Activated naive CD4-positive, alpha-beta T cell treated with anti-CD3 and anti-CD28 coated beads for 36 hours (primary cell): ENCODE data around the gene AIMP1. TPM values are rescaled to one million over a fixed set of nuclear protein-coding genes. Genes with fewer than 3 reads are reported as not detected.

Source experiments
- CTCF ChIA-PET: fragments of 350-600 bp; sonication (Branson Sonifier 250); formaldehyde crosslinking; loops from one replicate; lab custom pipeline; 2021; ENCODE audit warnings: antibody characterized with exemption; lab: Charles Lee
- DNase-seq: peaks from one replicate; pipeline ENCODE4 v3.0.0-alpha.2; 2020
- H3K27ac Mint-ChIP-seq: one replicate; pipeline ENCODE4 v1.8.0; 2021; ENCODE audit warnings: mild to moderate bottlenecking, mixed read lengths
- H3K27me3 Mint-ChIP-seq: one replicate; pipeline ENCODE4 v1.8.0; 2021; ENCODE audit warnings: low read depth, mixed read lengths
- H3K36me3 Mint-ChIP-seq: one replicate; pipeline ENCODE4 v1.8.0; 2021; ENCODE audit warnings: low read depth, mixed read lengths
- H3K4me1 Mint-ChIP-seq: one replicate; pipeline ENCODE4 v1.8.0; 2021; ENCODE audit warnings: low read depth, mixed read lengths
- H3K4me3 Mint-ChIP-seq: one replicate; pipeline ENCODE4 v1.8.0; 2021; ENCODE audit warnings: mild to moderate bottlenecking, moderate library complexity, mixed read lengths
- H3K9me3 Mint-ChIP-seq: one replicate; pipeline ENCODE4 v1.8.0; 2021; ENCODE audit warnings: mixed read lengths
- intact Hi-C: fragments of 100-400 bp; cut with micrococcal nuclease; formaldehyde crosslinking; loops from one replicate; pipeline ENCODE4 v1.15.1; 2023
- total RNA-seq, 2 experiments: library from RNA; stranded (reverse); gene quantifications; one replicate each; pipeline ENCODE4 v1.2.3, GENCODE V29; 2021

The AIMP1 gene
- total RNA-seq, 2 experiments from 2014 or later: 49.7 to 52.0 TPM

DNA sequence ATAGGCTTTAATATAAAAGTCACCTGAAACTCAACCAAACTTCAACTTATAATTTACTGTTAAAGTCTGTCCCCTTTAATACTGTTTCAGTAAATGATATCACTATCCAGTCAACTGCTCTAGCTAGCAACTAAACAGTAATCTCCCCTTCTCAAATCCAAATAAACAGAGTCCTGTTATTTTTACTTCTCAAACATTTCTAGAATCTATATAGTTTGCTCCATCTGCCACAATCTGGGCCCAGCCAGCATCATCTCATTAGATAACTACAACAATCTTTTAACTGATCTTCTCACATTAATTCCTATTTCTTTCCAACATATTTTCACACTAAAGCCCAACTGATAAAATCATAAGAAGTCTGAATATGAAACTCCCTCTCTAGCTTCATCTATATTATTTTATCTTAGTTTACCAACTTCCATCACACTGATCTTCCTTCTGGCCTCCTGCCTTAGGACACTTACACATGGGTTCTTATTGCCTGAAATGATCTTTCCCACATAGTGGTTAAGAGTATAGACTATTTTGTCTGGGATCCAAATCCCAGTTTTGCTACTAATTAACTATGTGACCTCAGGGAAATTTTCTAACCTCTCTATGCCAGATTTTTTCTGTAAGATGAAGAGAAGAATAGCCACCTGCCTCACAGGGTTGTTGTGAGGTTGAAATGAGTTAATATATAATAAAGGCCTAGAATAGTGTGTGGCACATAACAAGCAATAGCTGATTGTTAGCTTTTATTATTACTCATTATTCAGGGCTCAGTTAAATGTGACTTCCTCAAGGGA, 18.9 kb upstream of the AIMP1 start:
- Mint-ChIP-seq H3K27me3 (no peaks in the 10 kb centered on the region), H3K36me3 (peaks cover 37% of the 10 kb centered on the region), H3K9me3 (no peaks in the 10 kb centered on the region), H3K27ac (no peak overlapping the region), H3K4me1 (peaks cover 8% of the 10 kb centered on the region), H3K4me3 (no peak overlapping the region)
- intact Hi-C loops: no loop called here
- DNase-seq: no peak
- CTCF ChIA-PET: no interaction called here

DNA sequence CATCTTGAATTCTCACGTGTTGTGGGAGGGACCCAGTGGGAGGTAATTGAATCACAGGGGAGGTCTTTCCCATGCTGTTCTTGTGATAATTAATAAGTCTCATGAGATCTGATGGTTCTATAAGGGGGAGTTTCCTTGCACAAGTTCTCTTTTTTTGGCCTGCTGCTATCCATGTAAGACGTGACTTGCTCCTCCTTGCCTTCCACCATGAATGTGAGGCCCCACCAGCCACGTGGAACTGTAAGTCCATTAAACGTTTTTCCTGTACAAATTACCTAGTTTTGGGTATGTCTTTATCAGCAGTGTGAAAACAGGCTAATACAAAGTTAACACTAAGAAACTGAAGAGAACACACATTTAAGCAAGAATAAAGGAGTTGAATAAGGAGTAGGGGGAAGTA, 16.4 kb upstream of the AIMP1 start:
- Mint-ChIP-seq H3K36me3 (peaks cover 29% of the 10 kb centered on the region), H3K9me3 (no peaks in the 10 kb centered on the region), H3K27me3 (no peaks in the 10 kb centered on the region), H3K4me3 (no peak overlapping the region), H3K4me1 (peaks cover 13% of the 10 kb centered on the region), H3K27ac (no peak overlapping the region)
- intact Hi-C loops: no loop called here
- DNase-seq: no peak
- CTCF ChIA-PET: no interaction called here

- Mint-ChIP-seq H3K4me1 (peaks cover 13% of the 10 kb centered on the region), H3K9me3 (no peaks in the 10 kb centered on the region), H3K4me3 (no peak overlapping the region), H3K27me3 (no peaks in the 10 kb centered on the region), H3K27ac (no peak overlapping the region), H3K36me3 (peaks cover 23% of the 10 kb centered on the region)
- intact Hi-C loops: no loop called here
- no peak for DNase-seq
- CTCF ChIA-PET: no interaction called here
Observed at GRCh38 chr4:106301393-106302061, 14.8 kb upstream of the AIMP1 start.

GRCh38 chr4:106302062-106302438, 14.3 kb upstream of the AIMP1 start:
- peaks cover 23% of the 10 kb centered on the region for H3K36me3 Mint-ChIP-seq
- no peak overlapping the region for H3K4me3 Mint-ChIP-seq
- no peaks in the 10 kb centered on the region for H3K9me3 Mint-ChIP-seq
- no peaks in the 10 kb centered on the region for H3K27me3 Mint-ChIP-seq
- no peak overlapping the region for H3K27ac Mint-ChIP-seq
- peaks cover 13% of the 10 kb centered on the region for H3K4me1 Mint-ChIP-seq
- DNase-seq: no peak
- intact Hi-C loops: no loop called here
- CTCF ChIA-PET: no interaction called here

DNA sequence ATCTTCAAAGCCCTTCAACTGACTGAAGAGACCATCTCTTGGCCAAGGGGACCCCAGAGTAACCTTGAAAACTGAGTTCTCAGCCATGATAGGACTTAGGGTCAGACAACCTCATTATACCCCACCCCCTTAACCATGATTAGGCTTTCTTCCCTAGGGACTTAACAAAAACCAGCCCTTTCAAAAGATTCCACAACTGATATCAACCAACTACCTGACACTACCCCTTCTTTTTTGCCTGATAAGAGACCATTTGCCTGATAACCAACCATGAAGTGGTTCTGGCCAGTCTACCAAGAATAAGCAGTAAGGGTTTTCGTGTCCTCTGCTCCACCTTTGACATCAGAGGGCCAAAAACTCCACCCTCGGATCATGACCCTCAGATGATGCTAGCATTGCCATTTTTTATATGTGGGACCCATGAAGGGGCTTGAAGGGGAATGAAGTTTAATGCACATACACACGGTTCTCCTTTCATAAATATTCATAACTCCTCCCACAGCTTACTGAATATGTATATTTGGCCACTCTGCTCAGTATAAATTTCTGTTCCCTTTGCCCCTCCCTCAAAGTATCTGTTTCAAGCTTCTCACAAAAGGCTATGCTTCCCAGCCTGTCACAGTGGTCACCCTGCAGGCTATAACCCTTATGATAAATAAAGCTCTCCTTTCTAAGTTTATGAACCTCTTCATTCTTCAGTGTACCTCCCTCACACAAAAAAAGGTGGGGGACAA, 12.6 kb upstream of the AIMP1 start:
- intact Hi-C loops: no loop called here
- H3K27me3 Mint-ChIP-seq: no peaks in the 10 kb centered on the region
- H3K4me3 Mint-ChIP-seq: no peak overlapping the region
- H3K36me3 Mint-ChIP-seq: peaks cover 16% of the 10 kb centered on the region
- no peaks in the 10 kb centered on the region for H3K9me3 Mint-ChIP-seq
- peaks cover 13% of the 10 kb centered on the region for H3K4me1 Mint-ChIP-seq
- no peak for DNase-seq
- no peak overlapping the region for H3K27ac Mint-ChIP-seq
- CTCF ChIA-PET: no interaction called here

GRCh38 chr4:106304632-106305031, 11.7 kb upstream of the AIMP1 start:
- CTCF ChIA-PET: no interaction called here
- no peak overlapping the region for H3K27ac Mint-ChIP-seq
- intact Hi-C loops: no loop called here

DNA sequence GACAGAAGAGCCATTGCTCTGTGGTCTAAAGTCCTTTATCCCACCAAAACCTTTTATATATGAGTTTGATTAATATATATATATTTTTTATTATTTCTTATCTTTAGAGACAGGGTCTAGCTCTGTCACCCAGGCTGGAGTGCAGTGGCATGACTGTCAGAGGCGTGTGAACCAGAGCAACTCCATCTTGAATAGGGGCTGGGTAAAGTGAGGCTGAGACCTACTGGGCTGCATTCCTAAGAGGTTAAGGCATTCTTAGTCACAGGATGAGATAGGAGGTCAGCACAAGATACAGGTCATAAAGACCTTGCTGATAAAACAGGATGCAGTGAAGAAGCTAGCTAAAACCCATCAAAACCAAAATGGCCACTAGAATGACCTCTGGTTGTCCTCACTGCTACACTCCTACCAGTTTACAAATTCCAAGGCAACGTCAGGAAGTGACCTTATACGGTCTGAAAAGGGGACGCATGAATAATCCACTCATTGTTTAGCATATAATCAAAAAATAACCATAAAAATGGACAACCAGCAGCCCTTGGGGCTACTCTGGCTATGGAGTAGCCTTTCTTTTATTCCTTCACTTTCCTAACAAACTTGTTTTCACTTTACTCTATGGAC, 10.8 kb upstream of the AIMP1 start:
- no peak for DNase-seq
- H3K36me3 Mint-ChIP-seq: peaks cover 11% of the 10 kb centered on the region
- peaks cover 17% of the 10 kb centered on the region for H3K4me1 Mint-ChIP-seq
- no peak overlapping the region for H3K4me3 Mint-ChIP-seq
- intact Hi-C loops: no loop called here
- H3K27ac Mint-ChIP-seq: no peak overlapping the region
- H3K9me3 Mint-ChIP-seq: no peaks in the 10 kb centered on the region
- H3K27me3 Mint-ChIP-seq: no peaks in the 10 kb centered on the region
- CTCF ChIA-PET: no interaction called here

More at GRCh38 chr4:106304632-106305031, 11.7 kb upstream of the AIMP1 start:
- peaks cover 13% of the 10 kb centered on the region for H3K4me1 Mint-ChIP-seq
- no peaks in the 10 kb centered on the region for H3K9me3 Mint-ChIP-seq
- H3K4me3 Mint-ChIP-seq: no peak overlapping the region
- no peaks in the 10 kb centered on the region for H3K27me3 Mint-ChIP-seq
- H3K36me3 Mint-ChIP-seq: peaks cover 16% of the 10 kb centered on the region
- no peak for DNase-seq

DNA sequence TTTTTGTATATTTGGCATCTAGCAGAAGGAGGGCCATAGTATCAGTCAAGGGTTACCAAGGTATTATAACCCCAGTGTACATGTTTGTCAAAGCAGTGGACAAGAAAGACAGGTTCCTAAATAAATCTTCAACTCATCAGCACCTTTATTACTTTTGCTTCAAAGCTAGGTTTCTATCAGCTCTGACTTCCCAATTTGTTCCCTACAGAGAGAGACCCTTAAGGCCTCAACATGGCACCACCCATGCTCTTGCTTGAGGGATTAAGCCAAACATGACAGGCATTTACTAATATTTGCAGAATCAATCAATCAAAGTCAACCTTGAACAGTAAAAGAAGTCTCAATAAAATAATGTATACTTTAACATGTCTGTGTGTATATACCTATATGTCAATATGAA, 9.8 kb upstream of the AIMP1 start:
- Mint-ChIP-seq H3K27me3 (no peaks in the 10 kb centered on the region), H3K4me3 (no peak overlapping the region), H3K4me1 (peaks cover 19% of the 10 kb centered on the region), H3K9me3 (no peaks in the 10 kb centered on the region), H3K27ac (no peak overlapping the region), H3K36me3 (peaks cover 9% of the 10 kb centered on the region)
- intact Hi-C loops: no loop called here
- no peak for DNase-seq
- CTCF ChIA-PET: no interaction called here

DNA sequence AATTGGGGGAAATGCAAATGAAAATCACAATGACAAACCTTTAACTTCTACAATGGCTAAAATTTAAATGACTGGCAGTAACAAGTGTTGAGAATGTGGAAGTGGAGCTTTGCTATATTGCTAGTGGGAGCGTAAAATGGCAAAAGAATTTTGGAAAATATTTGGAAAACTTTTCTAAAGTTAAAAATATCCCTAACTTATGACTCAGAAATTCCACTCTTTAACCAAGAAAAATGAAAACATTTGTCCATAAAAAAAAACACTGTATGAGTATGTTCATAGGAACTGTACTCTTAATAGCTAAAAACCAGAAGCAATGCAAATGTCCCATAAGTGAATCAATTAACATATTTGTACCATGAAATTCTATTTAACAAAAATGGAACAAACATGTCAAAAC, 4.0 kb upstream of the AIMP1 start:
- Mint-ChIP-seq H3K4me3 (no peak overlapping the region), H3K27me3 (no peaks in the 10 kb centered on the region), H3K27ac (no peak overlapping the region), H3K4me1 (peaks cover 33% of the 10 kb centered on the region), H3K36me3 (peaks cover 3% of the 10 kb centered on the region), H3K9me3 (no peaks in the 10 kb centered on the region)
- intact Hi-C loops: loop anchor here (10.0 kb wide), 1 partner anchor 1672 kb away; the partner anchor contains the start of gene HADH
- CTCF ChIA-PET: no interaction called here
- DNase-seq: no peak

DNA sequence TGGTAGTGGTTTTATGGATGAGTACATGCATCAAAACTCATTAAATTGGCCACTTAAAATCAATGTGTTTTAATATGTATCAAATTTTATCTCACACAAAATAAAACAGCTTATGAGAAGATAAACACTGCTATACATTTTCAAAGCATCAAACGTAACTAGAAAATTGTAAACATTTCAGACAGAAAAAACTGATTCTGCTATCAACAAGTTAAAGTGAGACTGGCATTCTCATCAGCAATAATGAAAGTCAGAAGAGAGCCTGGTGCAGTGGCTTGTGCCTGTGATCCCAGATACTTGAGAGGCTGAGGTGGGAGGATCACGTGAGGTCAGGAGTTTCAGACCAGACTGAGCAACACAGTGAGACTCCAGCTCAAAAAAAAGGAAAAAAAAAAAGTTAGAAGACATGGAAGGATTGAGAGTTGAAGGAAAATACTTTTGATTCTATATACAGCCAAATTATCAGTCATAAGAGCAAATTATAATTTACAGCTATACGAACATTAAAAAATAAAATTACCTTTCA, 3.3 kb upstream of the AIMP1 start:
- intact Hi-C loops: loop anchor here (10.0 kb wide), 1 partner anchor 1672 kb away; the partner anchor contains the start of gene HADH
- H3K4me3 Mint-ChIP-seq: no peak overlapping the region

DNA sequence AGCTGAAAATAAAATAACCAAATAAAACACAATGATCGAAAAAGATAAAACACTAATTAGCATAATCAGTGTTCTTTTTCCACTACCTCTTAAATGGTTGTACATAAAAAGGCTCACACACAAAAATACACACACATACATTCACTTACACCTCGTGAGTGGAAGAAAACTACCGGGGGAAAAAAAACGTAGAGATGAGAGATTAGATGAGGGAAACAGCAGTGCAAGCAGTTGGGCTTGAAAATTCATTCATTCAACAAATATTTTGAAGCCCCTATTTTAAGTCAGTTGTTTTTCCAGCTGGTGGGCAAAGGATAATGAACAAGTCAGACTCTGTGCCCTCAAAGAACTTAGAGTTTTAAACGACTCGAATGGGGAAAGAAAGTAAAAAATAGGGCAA, 1.4 kb upstream of the AIMP1 start:
- Mint-ChIP-seq H3K27ac (no peak overlapping the region), H3K4me1 (peaks cover 45% of the 10 kb centered on the region), H3K36me3 (peaks cover 7% of the 10 kb centered on the region), H3K27me3 (no peaks in the 10 kb centered on the region), H3K9me3 (no peaks in the 10 kb centered on the region), H3K4me3 (no peak overlapping the region)
- CTCF ChIA-PET: no interaction called here
- DNase-seq: no peak
- intact Hi-C loops: loop anchor here (1.0 to 10.0 kb wide), 4 partner anchors 842 to 1670 kb away; partner anchors contain the start of genes HADH and TET2

More for the DNA sequence above, 3.3 kb upstream of the AIMP1 start:
- H3K27me3 Mint-ChIP-seq: no peaks in the 10 kb centered on the region
- H3K27ac Mint-ChIP-seq: peak overlapping the region; percentile 77
- H3K36me3 Mint-ChIP-seq: peaks cover 3% of the 10 kb centered on the region
- H3K9me3 Mint-ChIP-seq: no peaks in the 10 kb centered on the region
- CTCF ChIA-PET: no interaction called here
- peaks cover 34% of the 10 kb centered on the region for H3K4me1 Mint-ChIP-seq
- no peak for DNase-seq

DNA sequence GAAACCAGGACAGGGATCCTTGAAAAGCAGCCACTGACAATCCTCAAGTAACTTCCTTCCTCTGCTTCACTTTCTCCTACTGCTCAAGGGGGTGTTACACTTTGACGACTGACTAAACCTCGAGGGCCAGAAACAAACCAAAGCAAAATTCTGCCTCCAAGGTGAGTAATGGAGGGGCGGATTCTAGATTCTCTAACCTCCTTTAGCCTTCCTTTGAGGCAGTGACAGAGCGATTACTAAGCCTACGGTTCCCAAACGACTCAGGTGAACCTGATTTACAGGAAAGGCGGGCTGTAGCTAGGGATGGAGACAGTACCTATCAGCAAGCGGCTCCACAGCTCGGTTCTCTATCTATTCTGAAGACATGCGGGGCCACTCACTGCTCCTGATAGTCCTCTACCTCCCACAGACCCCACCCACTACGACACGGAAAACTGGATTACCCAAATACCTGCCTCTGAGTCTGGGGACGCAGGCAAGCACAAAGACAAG, 828 bp upstream of the AIMP1 start:
- DNase-seq: peak; percentile 69
- CTCF ChIA-PET: no interaction called here
- intact Hi-C loops: loop anchor here (1.0 to 10.0 kb wide), 4 partner anchors 842 to 1669 kb away; partner anchors contain the start of genes HADH and TET2
- Mint-ChIP-seq H3K27ac (no peak overlapping the region), H3K36me3 (peaks cover 13% of the 10 kb centered on the region), H3K9me3 (peaks cover 4% of the 10 kb centered on the region), H3K27me3 (no peaks in the 10 kb centered on the region), H3K4me3 (no peak overlapping the region), H3K4me1 (peaks cover 45% of the 10 kb centered on the region)
